ENCODE results near the gene TRPM1.

GRCh38 chr15:31035610-31036009 is 65.9 kb downstream of the TRPM1 start:
- TF ChIP-seq, protein P1, sequence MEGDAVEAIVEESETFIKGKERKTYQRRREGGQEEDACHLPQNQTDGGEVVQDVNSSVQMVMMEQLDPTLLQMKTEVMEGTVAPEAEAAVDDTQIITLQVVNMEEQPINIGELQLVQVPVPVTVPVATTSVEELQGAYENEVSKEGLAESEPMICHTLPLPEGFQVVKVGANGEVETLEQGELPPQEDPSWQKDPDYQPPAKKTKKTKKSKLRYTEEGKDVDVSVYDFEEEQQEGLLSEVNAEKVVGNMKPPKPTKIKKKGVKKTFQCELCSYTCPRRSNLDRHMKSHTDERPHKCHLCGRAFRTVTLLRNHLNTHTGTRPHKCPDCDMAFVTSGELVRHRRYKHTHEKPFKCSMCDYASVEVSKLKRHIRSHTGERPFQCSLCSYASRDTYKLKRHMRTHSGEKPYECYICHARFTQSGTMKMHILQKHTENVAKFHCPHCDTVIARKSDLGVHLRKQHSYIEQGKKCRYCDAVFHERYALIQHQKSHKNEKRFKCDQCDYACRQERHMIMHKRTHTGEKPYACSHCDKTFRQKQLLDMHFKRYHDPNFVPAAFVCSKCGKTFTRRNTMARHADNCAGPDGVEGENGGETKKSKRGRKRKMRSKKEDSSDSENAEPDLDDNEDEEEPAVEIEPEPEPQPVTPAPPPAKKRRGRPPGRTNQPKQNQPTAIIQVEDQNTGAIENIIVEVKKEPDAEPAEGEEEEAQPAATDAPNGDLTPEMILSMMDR (IDR thresholded peaks at IDR 0.05): no peak
- TF ChIP-seq POLR2A (IDR thresholded peaks at IDR 0.05) (no peak), EP300 (IDR thresholded peaks at IDR 0.05) (no peak)
